ENCODE data around the gene MUCL3. TPM values are rescaled to one million over a fixed set of nuclear protein-coding genes. Genes with fewer than 3 reads are reported as not detected.

MUCL3 gene
- total RNA-seq, 2 experiments from 2014 or later, result not detected

GRCh38 chr6:30913721-30914075 lies 27.1 kb upstream of the MUCL3 start:
- no peak for DNase-seq (ENCODE audit: low spot score)
- no peak for TF ChIP-seq EZH2phosphoT487 (IDR thresholded peaks at IDR 0.05; ENCODE audit: borderline replicate concordance, low read depth, low read length)
- no peak for TF ChIP-seq CTCF (conservative IDR thresholded peaks at IDR 0.05; ENCODE audit: low read length)
- POLR2A ChIA-PET, result interaction anchor here (0.7 to 1.4 kb wide), 4 partner anchors 9 to 191 kb away, joined by 3 to 5 read pairs (median 4); no protein-coding TSS in a partner anchor
- no TSS peak for BruUV-seq (replicated peaks)
- H3K4me2 ChIP-seq (ENCODE audit: low read length), result peak overlapping the region; percentile 98
- peaks cover 66% of the 10 kb centered on the region for H3K36me3 ChIP-seq (ENCODE audit: insufficient read depth, low read length)
- H3K4me1 ChIP-seq (ENCODE audit: insufficient read depth, low read length, poor library complexity, severe bottlenecking), result peaks cover 29% of the 10 kb centered on the region
- H3K79me2 ChIP-seq (ENCODE audit: insufficient read depth, low read depth, low read length), result peaks cover 9% of the 10 kb centered on the region; the same call in 1 of the 2 replicates
- peak overlapping the region; percentile 76 for H3K4me3 ChIP-seq (ENCODE audit: low read depth, low read length, poor library complexity, severe bottlenecking)
- H2AFZ ChIP-seq (ENCODE audit: low read length), result peak overlapping the region; percentile 56; the same call in 1 of the 2 replicates
- no peaks in the 10 kb centered on the region for H3K9me2 ChIP-seq (ENCODE audit: insufficient read depth, low read length)
- CTCF ChIA-PET (ENCODE audit: unreplicated experiment), result interaction anchor here (2.3 kb wide), 1 partner anchor 157 kb away, joined by 7 read pairs; no protein-coding TSS in a partner anchor
- intact Hi-C loops (cut with micrococcal nuclease; ENCODE audit: unreplicated experiment), result loop anchor here (1.0 to 2.0 kb wide), 3 partner anchors 29 to 173 kb away; partner anchors contain the start of gene DDR1
- H3K9me3 ChIP-seq (ENCODE audit: low read length), result no peaks in the 10 kb centered on the region
- H3K27ac ChIP-seq (ENCODE audit: low read depth, low read length, poor library complexity, severe bottlenecking), result no peak overlapping the region
- H4K20me1 ChIP-seq (ENCODE audit: insufficient read depth, low read length), result no peaks in the 10 kb centered on the region

GRCh38 chr6:30914076-30914853 lies 26.5 kb upstream of the MUCL3 start, which contains the start of gene VARS2:
Gene VARS2 (plus strand): TSS chr6:30914238. CDS start chr6:30914837, 599 bp downstream.
- BruUV-seq (replicated peaks), result TSS peak; percentile 84
- Histone ChIP-seq H2AFZ (ENCODE audit: low read length) (peak within 1 kb of the TSS; percentile 56; the same call in 1 of the 2 replicates), H3K4me1 (ENCODE audit: insufficient read depth, low read length, poor library complexity, severe bottlenecking) (peaks cover 23% of the 10 kb centered on the region), H4K20me1 (ENCODE audit: insufficient read depth, low read length) (no peaks in the 10 kb centered on the region), H3K4me2 (ENCODE audit: low read length) (peak within 1 kb of the TSS; percentile 98), H3K9me3 (ENCODE audit: low read length) (no peaks in the 10 kb centered on the region), H3K79me2 (ENCODE audit: insufficient read depth, low read depth, low read length) (peaks cover 5% of the 10 kb centered on the region; the same call in 1 of the 2 replicates), H3K4me3 (ENCODE audit: low read depth, low read length, poor library complexity, severe bottlenecking) (peak within 1 kb of the TSS; percentile 76), H3K9me2 (ENCODE audit: insufficient read depth, low read length) (no peaks in the 10 kb centered on the region), H3K27ac (ENCODE audit: low read depth, low read length, poor library complexity, severe bottlenecking) (peak within 1 kb of the TSS; percentile 63), H3K36me3 (ENCODE audit: insufficient read depth, low read length) (peaks cover 68% of the 10 kb centered on the region)
- TF ChIP-seq CTCF (conservative IDR thresholded peaks at IDR 0.05; ENCODE audit: low read length), result peak; percentile 44
- TF ChIP-seq EZH2phosphoT487 (IDR thresholded peaks at IDR 0.05; ENCODE audit: borderline replicate concordance, low read depth, low read length), result no peak
- CTCF ChIA-PET (ENCODE audit: unreplicated experiment), result interaction anchor here (0.9 to 2.3 kb wide), 3 partner anchors 25 to 156 kb away, joined by 3 to 7 read pairs (median 5); no protein-coding TSS in a partner anchor
- peak; percentile 87 for DNase-seq (ENCODE audit: low spot score)
- POLR2A ChIA-PET, result interaction anchor here (0.7 to 1.4 kb wide), 6 partner anchors 9 to 190 kb away, joined by 3 to 5 read pairs (median 4); no protein-coding TSS in a partner anchor
- intact Hi-C loops (cut with micrococcal nuclease; ENCODE audit: unreplicated experiment), result loop anchor here (1.0 to 2.0 kb wide), 3 partner anchors 29 to 173 kb away; partner anchors contain the start of gene DDR1

Data from OCI-LY7 (cell line).